Mucosa of descending colon (tissue), 3 donors: Measurements from ENCODE around the gene TNS1. TPM values are rescaled to one million over a fixed set of nuclear protein-coding genes. Genes with fewer than 3 reads are reported as not detected.

Source experiments
- ATAC-seq: fragments of 200-7000 bp; cut with Tn5 transposase; one replicate; pipeline ENCODE4 v1.9.1; 2020; ENCODE audit warnings: mild to moderate bottlenecking, moderate library complexity
- DNase-seq, 3 donors: peaks; one replicate each; pipeline ENCODE4 v3.0.0-alpha.2; 2020
- H3K36me3 ChIP-seq: fragments of 200-600 bp; one replicate; pipeline ENCODE4 v1.8.0; 2021; ENCODE audit warnings: low read depth, mild to moderate bottlenecking
- H3K4me1 ChIP-seq: fragments of 200-600 bp; one replicate; pipeline ENCODE4 v1.8.0; 2021; ENCODE audit warnings: low read depth, mild to moderate bottlenecking
- H3K4me3 ChIP-seq: fragments of 200-600 bp; one replicate; pipeline ENCODE4 v1.8.0; 2021; ENCODE audit warnings: mild to moderate bottlenecking
- H3K9me3 ChIP-seq: fragments of 200-600 bp; one replicate; pipeline ENCODE4 v1.8.0; 2021; ENCODE audit warnings: mild to moderate bottlenecking
- CTCF ChIP-seq: fragments of 200-600 bp; IDR thresholded peaks from one replicate; pipeline ENCODE4 v1.8.0; 2022; ENCODE audit warnings: antibody characterized with exemption, mild to moderate bottlenecking
- intact Hi-C, 2 donors: fragments of 100-400 bp; cut with DNase I in 1 of 2; cut with micrococcal nuclease in 1 of 2; formaldehyde crosslinking; loops; one replicate each; pipeline versions ENCODE4 v1.11.0 to v1.11.1; 2022; cut with DNase I, micrococcal nuclease
- total RNA-seq, 3 donors: library from RNA; stranded (reverse); fragmentation: NEBNext Ultra II Directional in 2 of 3; extraction: Animal tissue kit (Norgen Biotek cat#: 25700) in 2 of 3; gene quantifications; one replicate each; pipeline versions ENCODE4 v1.2.1 to v1.2.4, GENCODE V29; 2021 to 2023
- donor health status: DM: no; HTN: no; CAD: no; lungs with moderate emphysema.
- donor health status: DM: no; HTN: no; CAD: no.
- donor health status: DM: no; HTN: yes; CAD: no.

The TNS1 gene
- total RNA-seq, 3 donors from 2014 or later = 43.8 to 1,458 (median 121) TPM

- no peaks in the 10 kb centered on the region for H3K9me3 ChIP-seq
- peaks cover 2% of the 10 kb centered on the region for H3K4me1 ChIP-seq
- DNase-seq (no peak), ATAC-seq (no peak)
- no peaks in the 10 kb centered on the region for H3K36me3 ChIP-seq
- intact Hi-C loops = no loop called here
- H3K4me3 ChIP-seq = no peak overlapping the region
- no peak for TF ChIP-seq CTCF
Measured at GRCh38 chr2:217944366-217944765, 58.4 kb downstream of the TNS1 start.

GRCh38 chr2:217943446-217944321, 59.1 kb downstream of the TNS1 start:
- Histone ChIP-seq H3K9me3 (no peaks in the 10 kb centered on the region), H3K4me1 (peaks cover 2% of the 10 kb centered on the region), H3K36me3 (no peaks in the 10 kb centered on the region), H3K4me3 (no peak overlapping the region)
- intact Hi-C loops = no loop called here
- TF ChIP-seq CTCF = no peak
- peak; percentile 68 to 79 (median 76) for DNase-seq
- ATAC-seq = peak; percentile 87

- Histone ChIP-seq H3K4me3 (no peak overlapping the region), H3K9me3 (no peaks in the 10 kb centered on the region), H3K36me3 (no peaks in the 10 kb centered on the region), H3K4me1 (peaks cover 2% of the 10 kb centered on the region)
- no peak for ATAC-seq
- intact Hi-C loops = no loop called here
- TF ChIP-seq CTCF = no peak
- peak in 1 of 3 donors; percentile 37 for DNase-seq
Measured at GRCh38 chr2:217942731-217943335, 60.0 kb downstream of the TNS1 start.

- H3K9me3 ChIP-seq = no peaks in the 10 kb centered on the region
- intact Hi-C loops = no loop called here
- DNase-seq (peak in 2 of 3 donors; percentile 24 to 39), ATAC-seq (no peak)
- H3K4me3 ChIP-seq = no peak overlapping the region
- H3K4me1 ChIP-seq = peaks cover 2% of the 10 kb centered on the region
- no peaks in the 10 kb centered on the region for H3K36me3 ChIP-seq
- TF ChIP-seq CTCF = no peak
Measured at GRCh38 chr2:217941886-217942728, 60.7 kb downstream of the TNS1 start.

- TF ChIP-seq CTCF = no peak
- Histone ChIP-seq H3K36me3 (no peaks in the 10 kb centered on the region), H3K9me3 (no peaks in the 10 kb centered on the region), H3K4me3 (no peak overlapping the region), H3K4me1 (peaks cover 2% of the 10 kb centered on the region)
- intact Hi-C loops = no loop called here
- ATAC-seq (no peak), DNase-seq (peak in 1 of 3 donors; percentile 50)
Measured at GRCh38 chr2:217941339-217941738, 61.5 kb downstream of the TNS1 start.
